IMR-90 (cell line): ENCODE results near the gene TUBA3C.
"Not testable (repeated sequence)": the region's sequence is repeated elsewhere in the genome, so short reads cannot be mapped to it uniquely, and the experiment has no call there.

Experiments used
- MAFK ChIP-seq: IDR thresholded peaks from 2 replicates; pipeline ENCODE4 v1.6.1; 2012; ENCODE audit warnings: low read depth, low read length, improper control_type of control experiment
- MAZ ChIP-seq: IDR thresholded peaks from 2 replicates; pipeline ENCODE4 v1.6.1; 2012; ENCODE audit warnings: low read depth, mild to moderate bottlenecking, low read length, improper control_type of control experiment, moderate library complexity, borderline replicate concordance
- POLR2A ChIP-seq: IDR thresholded peaks from 2 replicates; pipeline ENCODE4 v1.6.1; 2012; ENCODE audit warnings: mild to moderate bottlenecking, low read depth, low read length
- RCOR1 ChIP-seq: IDR thresholded peaks from 2 replicates; pipeline ENCODE4 v1.6.1; 2012; ENCODE audit warnings: mild to moderate bottlenecking, low read length, improper control_type of control experiment; ENCODE audit not compliant: insufficient replicate concordance
- RFX5 ChIP-seq: IDR thresholded peaks from 2 replicates; pipeline ENCODE4 v1.8.0; 2012; ENCODE audit warnings: low read depth, mild to moderate bottlenecking, low read length, moderate library complexity
- TF ChIP-seq, protein P1 (sequence below): conservative IDR thresholded peaks from 2 replicates; pipeline ENCODE4 v1.5.1; 2012; ENCODE audit warnings: mild to moderate bottlenecking, low read depth, low read length, improper control_type of control experiment
- TF ChIP-seq, protein P2 (sequence below): fragments of 150-350 bp; IDR thresholded peaks from 2 replicates; pipeline ENCODE4 v1.6.1; 2017; ENCODE audit warnings: mild to moderate bottlenecking, antibody characterized with exemption, low read length, low read depth

DNA sequence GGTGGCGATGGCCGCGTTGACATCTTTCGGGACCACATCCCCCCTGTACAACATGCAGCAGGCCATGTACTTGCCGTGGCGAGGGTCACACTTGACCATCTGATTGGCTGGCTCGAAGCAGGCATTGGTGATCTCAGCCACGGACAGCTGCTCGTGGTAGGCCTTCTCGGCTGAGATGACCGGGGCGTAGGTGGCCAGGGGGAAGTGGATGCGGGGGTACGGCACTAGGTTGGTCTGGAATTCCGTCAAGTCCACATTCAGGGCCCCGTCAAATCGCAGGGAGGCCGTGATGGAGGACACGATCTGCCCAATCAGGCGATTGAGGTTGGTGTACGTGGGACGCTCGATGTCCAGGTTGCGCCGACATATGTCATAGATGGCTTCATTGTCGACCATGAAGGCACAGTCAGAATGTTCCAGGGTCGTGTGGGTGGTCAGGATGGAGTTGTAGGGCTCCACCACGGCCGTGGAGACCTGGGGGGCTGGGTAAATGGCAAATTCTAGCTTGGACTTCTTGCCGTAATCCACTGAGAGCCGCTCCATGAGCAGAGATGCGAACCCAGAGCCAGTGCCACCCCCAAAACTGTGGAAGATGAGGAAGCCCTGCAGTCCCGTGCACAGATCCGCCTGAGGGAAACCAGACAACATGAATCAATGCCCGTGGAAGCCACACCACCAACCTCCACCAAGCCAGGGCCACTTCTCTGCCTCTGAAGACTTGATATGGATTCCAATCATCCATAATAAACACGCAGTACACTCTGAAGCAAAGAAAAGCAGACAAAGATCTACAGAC lies 4.4 kb downstream of the TUBA3C start:
- TF ChIP-seq, protein P1, sequence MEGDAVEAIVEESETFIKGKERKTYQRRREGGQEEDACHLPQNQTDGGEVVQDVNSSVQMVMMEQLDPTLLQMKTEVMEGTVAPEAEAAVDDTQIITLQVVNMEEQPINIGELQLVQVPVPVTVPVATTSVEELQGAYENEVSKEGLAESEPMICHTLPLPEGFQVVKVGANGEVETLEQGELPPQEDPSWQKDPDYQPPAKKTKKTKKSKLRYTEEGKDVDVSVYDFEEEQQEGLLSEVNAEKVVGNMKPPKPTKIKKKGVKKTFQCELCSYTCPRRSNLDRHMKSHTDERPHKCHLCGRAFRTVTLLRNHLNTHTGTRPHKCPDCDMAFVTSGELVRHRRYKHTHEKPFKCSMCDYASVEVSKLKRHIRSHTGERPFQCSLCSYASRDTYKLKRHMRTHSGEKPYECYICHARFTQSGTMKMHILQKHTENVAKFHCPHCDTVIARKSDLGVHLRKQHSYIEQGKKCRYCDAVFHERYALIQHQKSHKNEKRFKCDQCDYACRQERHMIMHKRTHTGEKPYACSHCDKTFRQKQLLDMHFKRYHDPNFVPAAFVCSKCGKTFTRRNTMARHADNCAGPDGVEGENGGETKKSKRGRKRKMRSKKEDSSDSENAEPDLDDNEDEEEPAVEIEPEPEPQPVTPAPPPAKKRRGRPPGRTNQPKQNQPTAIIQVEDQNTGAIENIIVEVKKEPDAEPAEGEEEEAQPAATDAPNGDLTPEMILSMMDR, result not testable (repeated sequence)
- not testable (repeated sequence) for TF ChIP-seq MAFK, MAZ, POLR2A, RCOR1, RFX5
- TF ChIP-seq, protein P2, sequence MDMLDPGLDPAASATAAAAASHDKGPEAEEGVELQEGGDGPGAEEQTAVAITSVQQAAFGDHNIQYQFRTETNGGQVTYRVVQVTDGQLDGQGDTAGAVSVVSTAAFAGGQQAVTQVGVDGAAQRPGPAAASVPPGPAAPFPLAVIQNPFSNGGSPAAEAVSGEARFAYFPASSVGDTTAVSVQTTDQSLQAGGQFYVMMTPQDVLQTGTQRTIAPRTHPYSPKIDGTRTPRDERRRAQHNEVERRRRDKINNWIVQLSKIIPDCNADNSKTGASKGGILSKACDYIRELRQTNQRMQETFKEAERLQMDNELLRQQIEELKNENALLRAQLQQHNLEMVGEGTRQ, result not testable (repeated sequence)
